ENCODE data around the gene ROBO2.

The ROBO2 gene

GRCh38 chr3:77687545-77687944, 647.6 kb downstream of the ROBO2 start:
- ChIA-PET POLR2A (no interaction called here), CTCF (no interaction called here)
- no peak for DNase-seq (ENCODE audit: extremely low spot score)
- TF ChIP-seq TARDBP (IDR thresholded peaks at IDR 0.05) (no peak), SUZ12 (IDR thresholded peaks at IDR 0.05) (no peak), NFRKB (IDR thresholded peaks at IDR 0.05) (no peak), FOXK2 (IDR thresholded peaks at IDR 0.05) (no peak), HDGF (IDR thresholded peaks at IDR 0.05; ENCODE audit: borderline replicate concordance) (no peak), ELF4 (IDR thresholded peaks at IDR 0.05) (no peak), ARNT (IDR thresholded peaks at IDR 0.05) (no peak), FOXM1 (IDR thresholded peaks at IDR 0.05; ENCODE audit: borderline replicate concordance) (no peak), ZNF384 (IDR thresholded peaks at IDR 0.05) (no peak), L3MBTL2 (conservative IDR thresholded peaks at IDR 0.05) (no peak), BHLHE40 (IDR thresholded peaks at IDR 0.05; ENCODE audit: borderline replicate concordance) (no peak), SP1 (IDR thresholded peaks at IDR 0.05) (no peak), PKNOX1 (IDR thresholded peaks at IDR 0.05) (no peak), FOXA1 (IDR thresholded peaks at IDR 0.05) (no peak), CTBP1 (IDR thresholded peaks at IDR 0.05; ENCODE audit: borderline replicate concordance) (no peak)

DNA sequence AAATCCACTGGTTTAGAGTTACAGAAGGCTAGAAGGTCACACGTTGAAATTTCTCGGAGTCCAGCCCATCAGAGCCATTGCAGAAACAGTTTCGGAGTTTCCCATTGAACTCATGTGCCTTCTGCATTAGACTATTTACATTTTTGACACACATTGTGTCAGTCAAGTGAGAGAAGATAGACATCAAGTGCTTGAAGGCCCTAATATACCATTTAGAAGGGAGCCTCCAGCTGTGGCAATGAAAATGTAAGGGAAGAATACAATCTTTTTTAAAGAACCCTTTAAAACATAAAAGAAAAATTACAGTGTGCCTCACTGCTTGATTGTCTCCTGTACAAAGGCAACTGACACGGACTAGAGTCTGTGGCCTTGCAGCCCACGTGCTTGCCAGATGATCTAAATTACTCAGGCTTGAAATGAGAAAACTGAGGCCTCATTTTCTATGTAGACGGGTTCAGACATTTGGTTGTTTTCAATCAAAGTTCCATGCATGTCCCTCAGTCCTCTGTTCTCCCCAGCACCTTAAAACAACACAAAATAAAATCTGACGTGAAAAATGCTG, 650.5 kb downstream of the ROBO2 start:
- TF ChIP-seq FOXK2 (IDR thresholded peaks at IDR 0.05) (no peak), CTBP1 (IDR thresholded peaks at IDR 0.05; ENCODE audit: borderline replicate concordance) (no peak), SUZ12 (IDR thresholded peaks at IDR 0.05) (no peak), NFRKB (IDR thresholded peaks at IDR 0.05) (no peak), HDGF (IDR thresholded peaks at IDR 0.05; ENCODE audit: borderline replicate concordance) (no peak), SP1 (IDR thresholded peaks at IDR 0.05) (no peak), L3MBTL2 (conservative IDR thresholded peaks at IDR 0.05) (no peak), FOXM1 (IDR thresholded peaks at IDR 0.05; ENCODE audit: borderline replicate concordance) (no peak), PKNOX1 (IDR thresholded peaks at IDR 0.05) (no peak), LEF1 (IDR thresholded peaks at IDR 0.05; ENCODE audit: borderline replicate concordance) (no peak), ZNF384 (IDR thresholded peaks at IDR 0.05) (no peak), ARNT (IDR thresholded peaks at IDR 0.05) (no peak), ELF4 (IDR thresholded peaks at IDR 0.05) (no peak), FOXA1 (IDR thresholded peaks at IDR 0.05) (no peak), BHLHE40 (IDR thresholded peaks at IDR 0.05; ENCODE audit: borderline replicate concordance) (no peak), TARDBP (IDR thresholded peaks at IDR 0.05) (no peak)
- ChIA-PET POLR2A (no interaction called here), CTCF (no interaction called here)
- DNase-seq (ENCODE audit: extremely low spot score): no peak

- TF ChIP-seq SUZ12 (IDR thresholded peaks at IDR 0.05): no peak
- TF ChIP-seq FOXA1 (IDR thresholded peaks at IDR 0.05): no peak
- no peak for TF ChIP-seq ZNF384 (IDR thresholded peaks at IDR 0.05)
- no peak for TF ChIP-seq ELF4 (IDR thresholded peaks at IDR 0.05)
- no peak for TF ChIP-seq NFRKB (IDR thresholded peaks at IDR 0.05)
- no peak for DNase-seq (ENCODE audit: extremely low spot score)
- POLR2A ChIA-PET: no interaction called here
- CTCF ChIA-PET: no interaction called here
These were observed 653.2 kb downstream of the ROBO2 start for GRCh38 chr3:77693147-77693546.

DNA sequence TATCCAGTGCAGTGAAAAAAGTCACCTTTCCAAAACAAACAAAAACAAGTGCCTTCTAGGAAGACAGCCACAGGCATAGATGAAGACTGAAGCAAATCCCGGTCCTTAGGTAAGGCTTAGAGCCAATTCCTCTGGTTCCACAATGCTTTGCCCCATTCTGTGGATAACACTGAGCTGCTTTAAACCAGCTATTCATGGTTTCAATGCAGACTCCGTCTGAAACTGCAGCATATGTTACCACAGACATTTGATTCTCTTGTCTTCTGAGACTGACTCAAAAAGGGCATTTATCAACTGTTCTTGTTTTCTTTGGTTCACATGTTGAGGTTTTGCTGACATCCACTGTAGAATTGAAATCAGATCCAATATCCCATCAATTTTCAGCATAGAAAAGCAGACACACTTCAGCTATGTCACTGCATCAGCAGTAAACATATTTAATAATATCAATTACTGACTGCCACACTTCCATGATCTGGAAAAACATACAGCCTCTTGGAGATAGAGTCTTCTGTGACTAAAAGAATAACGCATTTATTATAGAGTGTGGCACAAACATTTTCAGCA, 659.3 kb downstream of the ROBO2 start:
- CTCF ChIA-PET: no interaction called here
- no peak for TF ChIP-seq FOXK2 (IDR thresholded peaks at IDR 0.05)
- TF ChIP-seq CTBP1 (IDR thresholded peaks at IDR 0.05; ENCODE audit: borderline replicate concordance): no peak
- no peak for TF ChIP-seq L3MBTL2 (conservative IDR thresholded peaks at IDR 0.05)
- DNase-seq (ENCODE audit: extremely low spot score): no peak
- POLR2A ChIA-PET: no interaction called here

Measured in HEK293T (cell line).